GM18520 (cell line): ENCODE measurements around the gene TMPRSS7.

Experiments
- ATAC-seq: cut with Tn5 transposase; IDR thresholded peaks from one replicate; pipeline ENCODE4 v1.9.1; 2021; ENCODE audit not compliant: unreplicated experiment

Gene TMPRSS7

DNA sequence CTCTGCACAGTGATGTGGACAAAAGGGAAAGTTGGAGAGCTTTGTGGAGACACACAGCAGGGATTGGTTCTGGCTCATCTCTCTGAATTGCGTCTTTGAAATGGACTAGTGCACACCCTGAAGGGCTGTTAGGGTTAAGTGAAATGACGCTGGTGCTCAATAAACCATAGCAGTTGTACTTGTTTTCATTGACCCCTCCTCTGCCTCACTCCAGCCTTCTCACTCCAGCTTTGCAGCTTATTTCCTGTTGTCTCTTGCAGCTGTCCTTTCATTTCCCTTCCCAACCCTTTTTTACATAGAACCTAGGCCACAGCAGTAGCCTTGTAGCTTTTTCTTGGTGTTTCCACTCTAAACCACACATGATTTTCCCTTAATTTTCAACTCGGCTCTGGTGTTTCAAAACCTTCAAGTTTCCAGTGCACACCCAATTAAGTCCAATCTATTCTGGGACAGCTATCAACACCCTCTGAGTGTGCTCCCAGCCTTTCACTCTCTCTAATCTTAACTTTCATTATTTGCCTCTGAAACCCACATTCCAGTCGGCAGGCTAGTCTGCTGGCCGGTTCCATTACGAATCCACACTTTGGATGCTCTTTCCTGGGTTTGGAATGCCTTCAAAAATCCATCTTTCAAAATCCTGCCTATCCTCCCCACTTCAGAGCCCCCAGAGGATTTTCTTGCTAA, 58.1 kb downstream of the TMPRSS7 start:
- ATAC-seq: no peak

DNA sequence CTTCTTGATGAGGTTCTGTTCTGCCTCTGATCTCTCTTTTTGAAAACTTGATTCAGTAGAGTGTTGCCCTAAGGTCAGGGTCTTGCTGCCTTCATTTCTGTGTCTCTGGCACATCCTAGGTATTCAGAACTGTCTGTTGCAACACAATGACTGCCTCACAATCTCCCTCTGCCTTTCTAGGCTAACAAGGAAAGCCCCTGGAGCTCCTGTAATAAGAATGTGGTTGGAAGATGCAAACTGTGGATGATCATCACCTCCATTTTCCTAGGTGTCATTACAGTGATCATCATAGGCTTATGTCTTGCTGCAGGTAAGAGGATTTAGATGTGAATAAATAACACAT, 58.6 kb downstream of the TMPRSS7 start:
- no peak for ATAC-seq

DNA sequence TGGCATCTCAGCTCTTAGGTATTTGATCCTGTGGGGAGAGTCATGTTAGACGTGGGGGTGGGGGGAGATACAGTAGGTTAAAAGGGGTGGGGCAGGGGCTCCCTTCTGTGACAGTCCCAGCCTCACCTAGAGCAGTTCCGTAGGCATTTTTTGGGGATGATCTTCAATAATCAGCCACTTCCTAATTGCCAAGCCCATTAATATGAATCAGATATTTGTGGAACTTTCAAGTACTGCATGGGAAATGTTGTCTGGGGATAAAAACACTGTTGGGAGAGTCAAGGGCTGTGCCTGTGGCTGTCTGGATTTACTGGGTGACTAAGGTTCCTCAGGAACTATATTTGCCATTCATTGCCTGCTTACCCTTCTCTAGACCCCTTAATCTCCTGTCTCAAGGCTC, 61.2 kb downstream of the TMPRSS7 start:
- no peak for ATAC-seq

DNA sequence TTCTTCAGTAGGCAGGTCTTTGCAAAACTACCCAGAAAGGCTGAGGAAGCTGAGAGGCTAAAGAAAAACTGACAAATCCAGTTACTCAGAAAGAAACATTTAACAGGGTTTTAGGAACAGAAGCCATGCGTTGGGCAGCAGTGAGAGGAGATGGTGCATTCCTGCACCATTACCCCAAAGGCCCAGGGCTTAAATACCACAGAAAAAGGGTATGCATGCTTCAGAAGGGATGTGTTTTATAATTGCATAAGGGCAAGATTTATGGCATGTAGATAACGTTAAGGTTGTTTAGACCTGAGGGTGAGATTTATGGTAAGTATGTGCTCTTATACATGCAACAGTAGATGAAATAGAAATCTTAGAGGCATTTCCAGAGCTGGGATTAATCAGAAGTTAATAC, 61.6 kb downstream of the TMPRSS7 start:
- no peak for ATAC-seq

DNA sequence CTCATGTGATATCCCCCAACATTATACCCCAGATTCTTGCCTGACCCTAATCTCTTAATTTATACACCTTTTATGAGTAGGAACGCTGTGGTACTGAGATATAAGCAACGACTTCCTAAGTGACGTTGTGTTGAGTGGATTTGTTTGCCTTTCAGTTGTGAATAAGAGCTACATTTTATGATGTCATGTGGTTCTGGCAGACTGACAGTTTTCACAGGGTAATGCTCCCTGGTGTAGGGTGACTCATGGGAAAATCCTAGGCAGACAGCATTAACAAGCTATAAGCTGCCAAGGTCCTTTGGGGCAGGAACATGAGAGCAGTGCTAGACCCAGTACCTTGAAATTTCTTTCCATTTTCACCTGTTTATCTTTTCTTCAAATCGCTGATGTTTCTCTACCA, 62.8 kb downstream of the TMPRSS7 start:
- ATAC-seq: peak; percentile 58

DNA sequence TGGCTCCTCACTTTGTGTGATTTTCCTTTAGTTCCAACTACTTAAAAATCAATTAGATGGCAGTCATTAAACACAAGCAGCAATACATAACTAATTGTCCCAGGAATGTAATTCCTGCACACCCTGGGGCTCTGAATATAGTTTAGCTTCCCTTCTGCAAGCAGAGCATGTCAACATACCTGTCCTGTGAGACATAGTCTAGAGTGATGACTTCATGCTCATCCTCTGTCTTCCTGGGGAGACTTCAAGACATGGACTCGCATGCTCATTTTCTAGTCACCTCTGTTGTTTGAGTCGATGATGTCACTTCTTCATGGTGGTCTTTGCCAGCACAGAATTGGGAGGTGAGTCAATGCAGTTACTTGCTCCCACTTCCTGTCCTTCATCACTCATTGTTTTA, 67.4 kb downstream of the TMPRSS7 start:
- no peak for ATAC-seq

DNA sequence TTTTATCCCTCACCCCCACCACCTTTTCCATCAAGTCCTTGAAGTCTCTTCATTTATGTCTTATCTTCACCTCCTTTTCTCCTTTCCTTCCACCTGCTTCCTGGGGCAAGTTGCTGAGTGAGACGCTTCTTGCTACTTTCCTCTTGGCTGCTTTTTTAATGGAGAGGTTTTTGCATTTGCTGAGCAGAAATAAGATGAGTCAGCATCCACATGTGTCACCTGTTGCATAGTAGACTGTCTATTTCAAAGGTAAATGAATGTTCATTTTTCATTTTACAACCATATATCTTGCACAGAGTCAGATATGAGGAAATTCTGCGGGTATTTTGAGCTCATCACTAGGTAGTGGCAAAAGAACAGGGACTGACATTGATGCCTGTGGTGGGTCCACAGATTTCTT, 70.2 kb downstream of the TMPRSS7 start:
- no peak for ATAC-seq

DNA sequence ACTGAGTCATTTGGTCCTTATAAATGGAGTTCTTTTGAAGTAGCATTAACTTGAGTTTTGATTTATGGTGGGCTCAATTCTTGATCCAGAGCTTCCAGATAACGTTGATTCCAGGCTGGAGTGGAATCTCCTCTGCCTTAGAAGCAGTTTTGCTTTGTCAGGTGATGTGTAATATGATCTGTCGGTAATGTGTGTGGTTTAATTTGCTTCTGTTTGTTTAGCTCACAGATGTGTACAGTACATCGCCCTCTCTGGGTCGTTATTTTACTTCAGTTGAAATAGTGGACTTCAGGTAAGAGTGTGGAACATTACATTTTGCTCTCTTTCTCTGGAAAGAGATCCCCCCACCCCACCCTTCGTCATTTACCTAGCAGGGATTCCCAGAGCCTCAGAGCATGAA, 74.8 kb downstream of the TMPRSS7 start:
- no peak for ATAC-seq

DNA sequence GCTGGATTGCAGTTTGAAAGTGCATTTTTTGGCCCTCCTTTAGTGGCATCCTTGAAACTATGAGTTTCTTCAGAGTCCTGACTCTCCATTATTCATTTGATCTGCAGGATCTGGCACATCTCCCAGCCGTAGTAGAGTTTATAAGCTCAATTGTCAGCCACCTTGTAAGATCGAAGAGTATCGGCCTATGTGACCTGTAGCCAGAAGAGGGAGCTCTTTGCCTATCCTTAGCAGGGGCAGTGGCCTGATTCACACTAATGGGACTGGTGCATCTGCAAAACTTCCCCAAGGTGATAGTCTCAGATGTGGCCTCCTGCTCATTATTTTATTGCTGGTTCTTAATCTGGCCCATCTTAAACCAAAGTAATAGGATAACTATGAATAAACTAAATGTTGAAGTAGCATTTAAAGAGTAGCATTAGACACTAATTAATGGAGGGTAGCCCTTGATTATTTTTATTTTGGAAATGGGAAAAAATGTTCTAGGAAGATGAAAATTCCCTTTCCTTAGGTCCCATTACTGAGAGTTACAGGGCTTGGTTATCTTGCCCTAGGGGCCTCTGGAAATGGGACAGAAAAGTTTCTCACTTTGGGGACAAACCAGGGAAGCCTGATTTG, 77.4 kb downstream of the TMPRSS7 start:
- no peak for ATAC-seq

DNA sequence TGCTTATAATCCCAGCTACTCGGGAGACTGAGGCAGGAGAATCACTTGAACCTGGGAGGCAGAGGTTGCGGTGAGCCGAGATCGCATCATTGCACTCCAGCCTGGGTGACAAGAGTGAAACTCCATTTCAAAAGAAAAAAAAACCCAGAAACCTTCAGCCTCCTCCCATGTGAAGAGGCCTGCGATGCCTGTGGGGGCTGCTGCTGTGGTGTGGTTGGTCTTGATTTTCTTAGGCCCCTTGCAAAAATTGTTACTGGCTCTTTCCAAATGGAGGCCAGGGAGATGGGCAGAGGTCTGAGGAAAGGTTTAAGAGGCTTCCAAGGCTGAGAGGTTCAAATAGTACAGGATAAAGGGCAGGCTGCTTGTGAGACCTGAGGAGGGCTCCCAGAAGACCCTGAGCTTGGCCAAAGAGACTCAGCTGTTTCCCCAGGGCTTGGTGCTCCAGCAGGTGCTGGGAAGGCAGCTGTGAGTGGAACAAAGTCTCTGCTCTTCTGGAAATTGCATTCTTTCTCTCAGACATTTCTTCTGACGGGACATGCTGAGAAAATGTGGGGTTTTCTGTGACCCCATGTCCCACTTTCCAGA, 80.1 kb downstream of the TMPRSS7 start:
- ATAC-seq: no peak

DNA sequence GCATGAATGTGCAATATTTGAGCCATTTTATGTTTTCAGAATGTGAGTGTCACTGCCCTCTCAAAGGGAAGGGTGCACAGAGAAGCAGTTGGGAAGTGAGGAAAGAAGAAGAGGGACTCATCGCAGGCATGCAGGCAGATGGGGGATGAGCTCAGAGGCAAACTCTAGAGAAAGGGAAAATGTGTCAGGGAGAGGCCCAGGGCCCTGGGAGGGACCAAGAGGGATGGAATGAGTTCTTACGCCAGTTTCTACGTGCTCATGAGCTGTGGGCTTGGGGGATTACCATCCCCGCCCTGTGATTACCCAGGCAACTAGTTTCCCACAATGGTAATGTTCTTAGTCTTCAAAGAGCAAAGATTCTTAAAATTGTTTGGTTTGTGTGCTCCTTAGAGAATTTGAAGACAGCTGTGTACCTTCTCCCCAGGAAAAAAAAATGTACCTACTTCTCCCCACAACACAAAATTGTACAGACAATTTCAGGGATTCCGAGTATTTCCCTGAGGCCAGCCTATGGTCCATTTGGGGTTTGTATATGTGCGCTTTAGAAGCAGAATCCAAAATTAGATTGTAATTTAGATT, 80.7 kb downstream of the TMPRSS7 start:
- ATAC-seq: peak; percentile 35

DNA sequence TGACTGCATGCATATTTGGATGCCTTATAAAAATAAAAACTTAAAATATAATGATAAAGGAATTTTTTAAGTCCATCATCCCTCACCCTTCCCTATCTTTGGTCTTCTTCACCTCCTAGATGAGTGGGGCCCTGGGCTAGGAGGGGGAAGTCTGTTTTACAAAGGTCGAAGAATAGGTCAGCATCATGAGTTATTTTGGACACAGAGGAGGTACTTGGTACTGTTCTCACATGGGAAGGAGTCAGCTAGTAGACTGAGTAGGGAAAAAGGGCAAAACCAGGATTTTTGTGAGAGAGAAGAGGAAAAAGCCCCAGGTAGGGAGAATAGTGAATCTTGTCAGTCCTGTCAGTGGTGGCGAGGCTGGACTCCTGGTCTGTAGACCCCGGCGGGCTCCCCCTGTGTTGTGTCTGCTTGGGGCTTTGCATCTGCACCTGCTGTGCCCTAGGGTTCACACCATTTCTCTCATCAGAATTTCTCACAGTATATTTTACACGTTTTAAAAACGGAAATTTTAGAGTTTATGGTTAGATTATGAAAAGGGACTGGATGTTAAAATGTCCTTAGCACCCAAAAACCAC, 81.4 kb downstream of the TMPRSS7 start:
- ATAC-seq: peak; percentile 15

DNA sequence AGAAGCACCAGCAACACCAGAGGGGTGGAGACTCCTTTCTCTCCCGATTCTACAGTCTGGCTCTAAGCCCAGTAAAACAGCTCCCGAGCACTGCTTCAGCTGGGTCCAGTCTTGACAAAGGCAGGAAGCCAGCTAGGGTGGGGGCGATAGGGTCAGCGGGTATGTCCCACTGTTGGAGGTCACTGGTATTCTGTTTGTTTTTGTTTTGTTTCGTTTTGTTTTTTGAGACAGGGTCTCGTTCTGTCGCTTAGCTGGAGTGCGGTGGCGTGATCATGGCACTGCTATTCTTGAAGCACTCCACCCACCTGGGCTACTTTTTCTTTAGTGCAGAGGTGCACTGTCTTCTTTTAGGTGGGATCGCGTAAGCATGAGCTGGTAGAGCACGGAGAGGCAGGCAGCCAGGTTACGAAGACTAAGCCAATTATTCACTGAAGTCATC, 82.2 kb downstream of the TMPRSS7 start:
- no peak for ATAC-seq

DNA sequence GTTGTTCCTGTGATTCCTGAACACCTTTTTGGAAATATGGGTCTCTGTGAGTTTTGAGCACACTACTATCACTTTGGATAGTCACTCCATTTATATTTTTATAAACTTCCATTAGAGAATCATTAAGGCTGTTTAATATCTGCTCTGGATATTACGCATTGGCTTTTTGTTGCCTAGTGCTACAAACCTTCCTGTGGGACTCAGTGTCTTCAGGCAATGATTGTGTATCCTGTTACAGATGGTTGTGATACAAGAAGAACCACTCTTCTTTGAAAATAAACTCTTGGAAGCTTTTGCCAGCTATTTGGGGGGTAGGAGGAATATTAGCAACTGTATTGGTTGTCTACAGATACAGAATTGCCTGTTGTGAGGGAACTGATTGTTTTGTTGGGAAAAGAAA, 82.9 kb downstream of the TMPRSS7 start:
- ATAC-seq: no peak

DNA sequence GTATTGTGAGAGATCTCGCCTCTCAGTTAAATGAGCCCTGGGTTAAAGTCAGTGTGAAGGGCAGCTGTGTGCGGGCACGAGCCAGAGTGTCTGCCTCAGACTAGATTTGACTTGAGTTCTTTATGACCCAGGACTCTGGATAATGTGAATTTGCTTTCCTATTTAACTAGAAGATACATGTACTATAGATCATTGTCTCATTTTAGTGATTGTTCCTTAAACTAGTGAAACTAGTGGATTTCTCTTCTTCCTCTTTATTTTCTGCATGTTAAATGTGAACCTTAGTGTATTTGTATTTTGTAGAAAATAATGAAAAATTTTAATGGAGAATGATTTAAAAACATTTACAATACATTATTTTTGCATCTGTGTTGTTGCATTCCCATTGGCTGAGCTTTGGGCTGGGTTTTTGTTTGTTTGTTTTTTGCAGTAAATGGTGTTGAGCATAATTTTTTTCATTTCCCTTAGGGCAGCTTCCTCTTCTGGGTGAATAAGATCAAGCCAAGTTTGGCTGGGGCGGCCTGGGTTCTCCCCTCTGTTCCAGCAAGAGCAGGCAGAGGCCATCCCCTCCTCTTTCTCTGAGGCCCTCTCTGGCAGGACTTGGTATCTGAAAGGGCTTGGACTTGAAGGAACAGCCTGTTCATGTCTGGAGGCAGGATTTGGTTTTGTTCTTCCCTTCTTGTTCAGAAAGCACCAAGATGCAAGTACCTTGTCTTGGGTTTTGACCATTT, 83.5 kb downstream of the TMPRSS7 start:
- ATAC-seq: no peak

DNA sequence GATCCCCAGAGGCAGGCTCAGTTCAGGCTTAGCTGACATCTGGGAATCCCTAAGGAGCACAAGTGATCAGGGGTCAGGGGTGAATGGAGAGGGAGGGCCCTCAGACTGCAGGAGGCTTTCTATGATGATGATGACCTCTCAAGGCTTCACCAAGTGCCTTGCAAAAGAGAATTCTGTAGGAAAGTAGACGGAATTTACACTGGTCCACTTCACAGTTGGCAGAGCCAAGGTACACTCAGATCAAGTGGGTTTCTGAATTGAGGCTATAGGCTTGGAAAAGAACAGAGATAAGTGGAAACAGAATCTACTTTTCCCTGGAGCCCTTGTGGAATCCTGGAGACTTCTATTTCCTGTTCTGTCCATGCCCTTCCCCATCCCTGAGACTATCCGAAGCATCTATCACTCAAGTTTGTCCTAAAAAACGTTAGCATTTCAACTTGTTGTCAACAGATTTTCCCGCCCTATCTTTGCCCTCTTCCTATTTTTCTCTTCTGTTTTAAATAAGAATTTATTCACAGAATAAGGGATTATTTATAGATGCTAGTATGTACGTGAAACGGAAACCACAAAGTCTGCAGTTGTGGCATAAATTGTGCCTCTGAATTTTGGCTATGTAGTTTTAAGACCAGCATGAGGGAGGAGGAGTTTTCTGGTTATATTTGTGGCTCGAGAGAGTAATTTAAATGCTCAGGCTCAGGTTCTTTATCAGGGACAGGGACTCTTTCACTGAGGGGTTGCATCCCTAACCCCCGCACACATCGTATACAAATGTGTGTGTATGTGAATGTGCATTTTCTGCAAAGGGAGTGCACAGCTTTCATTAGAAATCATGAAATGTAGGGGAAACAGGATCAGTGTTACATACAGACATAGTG, 85.7 kb downstream of the TMPRSS7 start:
- ATAC-seq: no peak

DNA sequence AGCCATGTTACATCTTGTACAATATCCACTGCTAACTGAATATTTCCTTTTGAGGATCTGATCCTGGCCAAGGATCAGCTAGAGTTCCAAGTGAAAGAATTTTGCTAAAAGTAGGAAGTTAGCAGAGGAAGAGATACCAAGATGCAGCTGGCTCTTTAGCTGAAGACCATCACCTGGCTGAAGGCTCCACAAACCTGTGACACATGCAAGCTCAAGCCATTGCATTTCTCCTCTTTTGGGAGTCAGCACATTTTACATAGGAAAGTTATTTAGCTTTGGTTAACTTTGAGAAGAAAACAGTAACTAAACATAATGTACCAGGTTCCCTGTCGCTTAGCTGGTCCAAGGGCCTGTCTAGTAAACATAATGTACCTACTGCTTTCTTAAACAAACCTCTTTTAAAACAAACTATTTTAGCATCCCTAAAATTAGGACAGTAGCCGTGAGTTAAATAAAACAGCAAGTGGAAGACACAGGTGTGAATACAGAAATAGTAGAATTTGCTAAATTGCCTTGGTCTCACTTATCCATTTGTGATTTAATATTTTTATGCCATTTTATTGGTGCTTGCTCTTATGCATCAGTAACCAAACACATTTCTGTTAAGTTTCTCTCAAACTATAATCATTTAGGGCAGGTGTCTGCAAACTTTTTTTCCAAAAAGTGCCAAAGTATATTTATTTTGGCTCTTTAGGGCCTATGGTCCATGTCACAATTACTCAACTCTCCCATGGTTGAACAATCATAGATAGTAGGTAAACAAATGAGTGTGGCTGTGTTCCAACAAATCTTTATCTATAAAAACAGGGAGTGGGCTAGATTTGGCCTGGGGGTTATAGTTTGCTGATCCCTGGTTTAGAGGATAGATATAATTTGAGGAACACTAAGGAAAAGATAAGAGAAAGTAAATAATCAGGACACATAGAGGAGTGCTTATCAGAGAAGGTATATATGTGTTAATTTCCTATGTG, 87.3 kb downstream of the TMPRSS7 start:
- no peak for ATAC-seq

DNA sequence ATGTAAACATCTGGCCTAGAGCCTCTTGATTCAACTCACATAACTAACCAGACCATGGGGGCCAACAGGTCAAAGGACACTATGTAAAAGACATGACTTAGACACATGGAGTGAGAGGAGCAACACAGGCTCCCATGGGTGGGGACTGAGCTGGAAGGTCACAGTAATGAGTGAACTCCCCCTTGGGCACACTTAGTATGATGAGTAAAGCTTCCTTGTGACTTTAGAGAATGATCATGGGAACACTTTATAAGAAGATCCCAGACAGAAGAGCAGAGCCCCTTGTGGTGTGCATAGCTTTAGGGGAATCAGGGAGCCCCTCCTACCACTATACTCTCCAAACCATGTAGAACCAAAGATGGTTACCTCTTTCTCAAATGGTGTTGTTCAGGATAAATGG, 88.3 kb downstream of the TMPRSS7 start:
- ATAC-seq: no peak

DNA sequence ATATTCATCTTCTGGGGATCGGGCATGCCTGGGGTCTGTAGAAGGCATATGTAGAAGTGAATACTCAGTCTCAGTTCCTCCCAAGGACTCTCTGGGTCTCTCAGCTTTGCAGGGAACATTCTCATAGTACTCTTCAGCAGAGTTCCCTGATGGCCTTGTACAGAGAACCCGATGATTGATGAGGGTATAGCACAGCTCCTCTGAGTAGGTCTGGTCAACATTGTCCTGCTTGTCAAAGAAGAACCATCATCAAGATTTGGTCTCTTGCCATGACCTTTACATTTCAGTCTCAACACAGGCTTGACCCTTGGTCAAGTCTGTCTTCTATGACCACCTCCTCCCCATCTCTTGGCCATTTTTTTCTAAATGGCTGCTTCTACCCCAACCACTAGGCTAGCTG, 89.0 kb downstream of the TMPRSS7 start:
- ATAC-seq: no peak
